ENCODE results near the gene USP54. TPM values are rescaled to one million over a fixed set of nuclear protein-coding genes. Genes with fewer than 3 reads are reported as not detected.

USP54 gene
- total RNA-seq, 1 donor from 2014 or later: 9.1 TPM

- Mint-ChIP-seq H3K27me3 (ENCODE audit: unreplicated experiment) (no peaks in the 10 kb centered on the region), H3K9me3 (ENCODE audit: unreplicated experiment) (no peaks in the 10 kb centered on the region), H3K4me3 (ENCODE audit: unreplicated experiment) (no peak overlapping the region), H3K4me1 (ENCODE audit: low read depth, unreplicated experiment) (peaks cover 12% of the 10 kb centered on the region), H3K27ac (ENCODE audit: unreplicated experiment) (no peak overlapping the region), H3K36me3 (ENCODE audit: unreplicated experiment) (no peaks in the 10 kb centered on the region)
- no peak for DNase-seq
- TF ChIP-seq CTCF (IDR thresholded peaks at IDR 0.05; ENCODE audit: partially characterized antibody, unreplicated experiment): no peak
Measured at GRCh38 chr10:73589563-73590126, 1.5 kb downstream of the USP54 start.

- Mint-ChIP-seq H3K27ac (ENCODE audit: unreplicated experiment) (no peak overlapping the region), H3K4me1 (ENCODE audit: low read depth, unreplicated experiment) (peaks cover 12% of the 10 kb centered on the region), H3K4me3 (ENCODE audit: unreplicated experiment) (no peak overlapping the region), H3K36me3 (ENCODE audit: unreplicated experiment) (no peaks in the 10 kb centered on the region), H3K27me3 (ENCODE audit: unreplicated experiment) (no peaks in the 10 kb centered on the region), H3K9me3 (ENCODE audit: unreplicated experiment) (no peaks in the 10 kb centered on the region)
- DNase-seq: no peak
- no peak for TF ChIP-seq CTCF (IDR thresholded peaks at IDR 0.05; ENCODE audit: partially characterized antibody, unreplicated experiment)
Measured at GRCh38 chr10:73588656-73589055, 2.5 kb downstream of the USP54 start.

DNA sequence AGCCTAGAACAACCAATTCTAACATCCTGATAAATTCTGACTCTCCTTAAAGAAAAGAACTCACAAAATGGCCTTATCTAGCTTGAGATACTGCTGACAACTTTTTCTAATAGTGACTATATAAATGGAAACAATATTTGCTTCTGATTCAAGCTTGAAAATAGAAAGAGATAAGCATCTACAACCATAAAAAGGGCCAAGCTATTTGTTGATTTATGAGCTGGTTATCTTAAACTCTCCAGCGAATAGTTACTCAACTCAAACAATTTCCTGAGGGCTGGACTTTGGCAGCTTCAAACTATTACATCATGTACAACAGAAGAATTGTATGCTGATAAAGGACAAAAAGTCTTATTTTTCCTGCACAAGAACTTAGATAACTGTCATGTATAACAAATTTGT, 4.6 kb downstream of the USP54 start:
- no peak for DNase-seq
- peaks cover 5% of the 10 kb centered on the region for H3K4me1 Mint-ChIP-seq (ENCODE audit: low read depth, unreplicated experiment)
- H3K36me3 Mint-ChIP-seq (ENCODE audit: unreplicated experiment): no peaks in the 10 kb centered on the region
- no peak overlapping the region for H3K27ac Mint-ChIP-seq (ENCODE audit: unreplicated experiment)
- no peak for TF ChIP-seq CTCF (IDR thresholded peaks at IDR 0.05; ENCODE audit: partially characterized antibody, unreplicated experiment)
- no peaks in the 10 kb centered on the region for H3K27me3 Mint-ChIP-seq (ENCODE audit: unreplicated experiment)
- no peaks in the 10 kb centered on the region for H3K9me3 Mint-ChIP-seq (ENCODE audit: unreplicated experiment)
- H3K4me3 Mint-ChIP-seq (ENCODE audit: unreplicated experiment): no peak overlapping the region

DNA sequence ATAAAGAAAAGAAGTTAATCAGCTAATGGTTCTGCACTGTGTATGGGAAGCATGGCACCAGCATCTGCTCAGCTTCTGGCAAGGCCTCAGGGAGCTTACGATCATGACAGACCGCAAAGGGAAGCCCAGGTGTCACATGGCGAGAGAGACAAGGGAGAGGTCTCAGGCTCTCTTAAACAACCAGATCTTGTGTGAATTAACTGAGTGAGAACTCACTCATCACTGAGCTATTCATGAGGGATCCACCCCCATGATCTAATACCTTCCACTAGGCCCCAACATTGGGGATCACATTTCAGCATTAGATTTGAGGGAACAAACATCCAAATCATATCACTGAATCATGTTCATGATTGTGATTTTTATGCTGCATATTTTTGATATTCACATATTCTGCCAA, 5.8 kb downstream of the USP54 start:
- peaks cover 1% of the 10 kb centered on the region for H3K27me3 Mint-ChIP-seq (ENCODE audit: unreplicated experiment)
- H3K27ac Mint-ChIP-seq (ENCODE audit: unreplicated experiment): no peak overlapping the region
- TF ChIP-seq CTCF (IDR thresholded peaks at IDR 0.05; ENCODE audit: partially characterized antibody, unreplicated experiment): no peak
- no peaks in the 10 kb centered on the region for H3K36me3 Mint-ChIP-seq (ENCODE audit: unreplicated experiment)
- DNase-seq: no peak
- H3K4me3 Mint-ChIP-seq (ENCODE audit: unreplicated experiment): no peak overlapping the region
- H3K9me3 Mint-ChIP-seq (ENCODE audit: unreplicated experiment): no peaks in the 10 kb centered on the region
- no peaks in the 10 kb centered on the region for H3K4me1 Mint-ChIP-seq (ENCODE audit: low read depth, unreplicated experiment)

- H3K36me3 Mint-ChIP-seq (ENCODE audit: unreplicated experiment): no peaks in the 10 kb centered on the region
- no peak overlapping the region for H3K27ac Mint-ChIP-seq (ENCODE audit: unreplicated experiment)
- peaks cover 1% of the 10 kb centered on the region for H3K27me3 Mint-ChIP-seq (ENCODE audit: unreplicated experiment)
- no peak for DNase-seq
- H3K4me1 Mint-ChIP-seq (ENCODE audit: low read depth, unreplicated experiment): no peaks in the 10 kb centered on the region
- no peak for TF ChIP-seq CTCF (IDR thresholded peaks at IDR 0.05; ENCODE audit: partially characterized antibody, unreplicated experiment)
- no peaks in the 10 kb centered on the region for H3K9me3 Mint-ChIP-seq (ENCODE audit: unreplicated experiment)
- no peak overlapping the region for H3K4me3 Mint-ChIP-seq (ENCODE audit: unreplicated experiment)
Measured at GRCh38 chr10:73584737-73585136, 6.4 kb downstream of the USP54 start.
